Stimulated activated CD8-positive, alpha-beta memory T cell treated with anti-CD3 and anti-CD28 coated beads, Interleukin-15, amount 100 ng/mL, for 1 hour (primary cell): ENCODE data around the gene NECTIN2.
"Not testable (repeated sequence)": the region's sequence is repeated elsewhere in the genome, so short reads cannot be mapped to it uniquely, and the experiment has no call there.

Experiments
- DNase-seq: peaks from one replicate; pipeline ENCODE4 v3.0.0-alpha.2; 2020; ENCODE audit warnings: low read depth

Gene NECTIN2

GRCh38 chr19:44851427-44851826 lies 5.3 kb downstream of the NECTIN2 start:
- no peak for DNase-seq

- DNase-seq = no peak
Observed at GRCh38 chr19:44855606-44856005, 9.5 kb downstream of the NECTIN2 start.

- no peak for DNase-seq
Observed at GRCh38 chr19:44856421-44857083, 10.5 kb downstream of the NECTIN2 start.

- no peak for DNase-seq
Observed at GRCh38 chr19:44857837-44858236, 11.7 kb downstream of the NECTIN2 start.

- DNase-seq = not testable (repeated sequence)
Observed at GRCh38 chr19:44861576-44861975, 15.5 kb downstream of the NECTIN2 start.

- no peak for DNase-seq
Observed at GRCh38 chr19:44863990-44864389, 17.9 kb downstream of the NECTIN2 start.

GRCh38 chr19:44865196-44865767 lies 19.2 kb downstream of the NECTIN2 start:
- no peak for DNase-seq

- no peak for DNase-seq
Observed at GRCh38 chr19:44866664-44867063, 20.6 kb downstream of the NECTIN2 start.

GRCh38 chr19:44867578-44867977 lies 21.5 kb downstream of the NECTIN2 start:
- no peak for DNase-seq

- no peak for DNase-seq
Observed at GRCh38 chr19:44869733-44870470, 23.8 kb downstream of the NECTIN2 start.

GRCh38 chr19:44871809-44872208 lies 25.7 kb downstream of the NECTIN2 start:
- no peak for DNase-seq

- DNase-seq = no peak
Observed at GRCh38 chr19:44872661-44873060, 26.6 kb downstream of the NECTIN2 start.

GRCh38 chr19:44874317-44874716 lies 28.2 kb downstream of the NECTIN2 start:
- no peak for DNase-seq

GRCh38 chr19:44875666-44876451 lies 29.8 kb downstream of the NECTIN2 start:
- no peak for DNase-seq

GRCh38 chr19:44876930-44877535 lies 30.9 kb downstream of the NECTIN2 start:
- no peak for DNase-seq

- no peak for DNase-seq
Observed at GRCh38 chr19:44878120-44878865, 32.2 kb downstream of the NECTIN2 start.

- DNase-seq = no peak
Observed at GRCh38 chr19:44879309-44880065, 33.4 kb downstream of the NECTIN2 start.

- no peak for DNase-seq
Observed at GRCh38 chr19:44882063-44882462, 36.0 kb downstream of the NECTIN2 start.

GRCh38 chr19:44882619-44883397 lies 36.7 kb downstream of the NECTIN2 start:
- DNase-seq = not testable (repeated sequence)

- DNase-seq = no peak
Observed at GRCh38 chr19:44883922-44884321, 37.8 kb downstream of the NECTIN2 start.
